ENCODE data around the gene LEFTY2.
"Not testable (repeated sequence)": the region's sequence is repeated elsewhere in the genome, so short reads cannot be mapped to it uniquely, and the experiment has no call there.

The LEFTY2 gene, protein sequence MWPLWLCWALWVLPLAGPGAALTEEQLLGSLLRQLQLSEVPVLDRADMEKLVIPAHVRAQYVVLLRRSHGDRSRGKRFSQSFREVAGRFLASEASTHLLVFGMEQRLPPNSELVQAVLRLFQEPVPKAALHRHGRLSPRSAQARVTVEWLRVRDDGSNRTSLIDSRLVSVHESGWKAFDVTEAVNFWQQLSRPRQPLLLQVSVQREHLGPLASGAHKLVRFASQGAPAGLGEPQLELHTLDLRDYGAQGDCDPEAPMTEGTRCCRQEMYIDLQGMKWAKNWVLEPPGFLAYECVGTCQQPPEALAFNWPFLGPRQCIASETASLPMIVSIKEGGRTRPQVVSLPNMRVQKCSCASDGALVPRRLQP

DNA sequence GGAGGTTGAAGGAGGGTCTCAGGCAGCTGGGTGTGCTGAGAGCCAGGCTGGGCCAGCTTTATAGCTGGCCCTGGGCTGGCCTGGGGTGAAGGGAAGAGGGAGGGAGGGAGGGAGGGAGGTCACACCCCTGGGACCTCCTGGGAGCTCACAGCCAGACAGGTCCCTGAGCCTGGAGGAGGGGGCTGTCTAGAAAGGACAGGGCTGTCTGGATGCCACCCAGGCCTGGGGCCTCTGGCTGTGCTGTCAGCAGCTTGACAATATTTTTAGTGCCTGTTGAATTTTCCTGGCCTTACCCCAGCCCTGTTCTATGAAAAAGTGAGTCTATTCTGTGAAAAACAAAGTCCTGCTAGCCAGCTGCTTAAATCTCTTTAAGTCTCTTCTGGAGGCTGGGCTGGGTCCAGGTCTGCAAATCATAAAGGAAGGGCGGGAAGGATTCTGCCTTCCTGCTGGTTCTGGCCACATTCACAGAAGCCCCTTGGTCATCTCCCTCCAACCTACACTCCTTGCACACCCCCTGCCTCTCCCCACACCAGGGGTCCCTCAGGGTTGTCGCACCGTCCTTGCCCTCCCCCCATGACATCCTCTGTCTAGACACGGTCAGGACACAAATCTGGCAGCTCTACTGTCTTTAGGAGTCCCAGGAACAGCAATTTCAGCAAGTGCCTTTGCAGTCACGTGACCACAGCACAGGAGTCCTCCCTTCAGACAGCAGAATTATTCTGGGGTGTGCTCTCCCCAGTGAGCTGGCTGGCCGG is at the start of gene LEFTY2:
TSS of gene LEFTY2 (minus strand) at position 34 of the 755 bp plus-strand sequence. CDS start 80 bp downstream, outside the sequence.
- no peak for DNase-seq (ENCODE audit: low spot score)

DNA sequence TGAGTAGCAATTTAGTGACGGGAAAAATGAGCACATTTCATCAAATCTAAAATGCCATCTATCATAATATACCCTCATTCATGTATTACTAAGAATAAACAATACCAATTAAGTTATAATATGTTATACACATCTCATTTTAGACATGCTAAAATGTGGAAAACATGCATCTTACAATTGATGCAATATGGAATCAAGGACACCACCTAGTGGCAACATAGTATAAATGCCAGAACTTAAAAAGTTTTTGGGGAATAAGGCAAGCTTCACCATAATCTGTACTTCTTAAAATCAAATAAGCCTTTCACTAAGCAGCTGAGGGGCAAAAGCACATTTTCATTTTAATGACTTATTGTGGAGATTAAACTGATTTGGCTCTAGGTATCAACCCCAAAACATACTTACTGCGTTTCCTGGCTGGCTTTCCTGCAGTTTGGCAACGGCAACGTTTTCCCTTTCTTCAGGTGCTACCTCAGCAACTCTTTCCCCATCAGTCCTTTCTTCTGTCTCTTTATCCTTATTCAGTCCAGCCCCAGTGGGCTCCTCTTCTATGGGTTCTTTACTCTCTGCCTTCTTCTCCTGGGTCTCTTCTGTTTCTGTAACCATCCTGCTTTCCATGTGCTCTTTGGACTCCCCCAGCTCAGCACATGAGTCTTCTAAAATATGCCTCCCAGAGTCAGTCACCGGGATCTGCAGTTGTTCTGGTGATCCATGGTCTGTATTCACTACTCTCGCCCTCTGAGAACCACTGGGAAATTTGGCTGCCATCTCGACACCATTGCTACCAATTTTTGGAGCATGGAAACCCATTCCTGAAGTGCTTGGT is 46.7 kb upstream of the LEFTY2 start:
- DNase-seq (ENCODE audit: low spot score): peak; percentile 82

DNA sequence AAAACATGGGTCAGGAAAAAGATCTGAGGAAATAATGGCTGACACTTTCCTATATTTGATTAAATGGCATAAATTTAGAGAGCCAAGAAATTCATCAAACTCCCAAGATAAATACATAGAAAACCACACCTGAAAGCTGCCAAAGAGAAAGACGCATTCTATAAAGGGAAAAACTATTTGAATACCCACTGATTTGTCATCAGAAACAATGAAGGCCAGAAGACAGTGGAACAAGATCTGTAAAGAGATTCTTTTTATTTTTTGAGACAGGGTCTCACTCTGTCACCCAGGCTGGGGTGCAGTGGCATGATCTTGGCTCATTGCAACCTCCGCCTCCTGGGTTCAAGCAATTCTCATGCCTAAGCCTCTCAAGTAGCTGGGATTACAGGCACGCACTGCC is 40.7 kb upstream of the LEFTY2 start:
- no peak for DNase-seq (ENCODE audit: low spot score)

DNA sequence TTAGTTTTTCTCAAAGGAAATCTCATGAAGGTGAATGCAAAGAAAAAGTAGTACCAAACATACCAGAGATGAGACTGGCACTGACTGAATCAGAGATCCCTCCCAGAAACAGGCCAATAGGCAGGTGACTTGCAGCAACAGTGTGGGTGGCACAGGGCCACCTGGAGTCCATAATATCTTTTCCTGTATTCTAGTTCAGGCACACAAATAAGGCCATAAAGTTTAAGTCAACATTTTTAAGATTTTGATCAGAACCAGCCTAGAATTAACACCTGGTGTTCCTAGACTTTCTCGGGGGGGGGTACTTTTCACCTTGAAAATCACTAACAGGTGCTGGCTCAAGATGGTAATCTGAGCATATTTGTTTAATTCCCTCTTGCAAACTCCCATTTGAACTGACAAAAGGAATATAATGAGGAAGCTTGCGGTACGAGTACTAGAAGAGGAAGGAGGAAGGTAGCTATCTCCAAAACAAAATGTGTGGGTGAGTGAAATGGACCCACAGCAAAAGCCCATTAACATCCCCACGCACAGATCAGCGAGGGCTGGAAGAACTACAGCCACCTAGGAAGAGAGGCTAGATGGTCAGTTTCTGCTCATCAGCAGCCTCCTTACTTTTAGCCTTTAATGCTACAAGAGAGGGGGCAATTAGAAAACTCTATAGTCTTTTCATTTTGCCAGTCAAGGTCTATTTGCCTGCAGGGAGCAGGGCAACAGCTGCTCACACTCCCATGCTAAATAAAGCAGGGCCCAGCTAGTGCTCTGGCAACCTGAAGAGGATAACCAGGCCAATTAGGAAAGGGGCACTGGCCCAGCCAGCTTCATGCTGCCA is 39.2 kb upstream of the LEFTY2 start:
- DNase-seq (ENCODE audit: low spot score): no peak

DNA sequence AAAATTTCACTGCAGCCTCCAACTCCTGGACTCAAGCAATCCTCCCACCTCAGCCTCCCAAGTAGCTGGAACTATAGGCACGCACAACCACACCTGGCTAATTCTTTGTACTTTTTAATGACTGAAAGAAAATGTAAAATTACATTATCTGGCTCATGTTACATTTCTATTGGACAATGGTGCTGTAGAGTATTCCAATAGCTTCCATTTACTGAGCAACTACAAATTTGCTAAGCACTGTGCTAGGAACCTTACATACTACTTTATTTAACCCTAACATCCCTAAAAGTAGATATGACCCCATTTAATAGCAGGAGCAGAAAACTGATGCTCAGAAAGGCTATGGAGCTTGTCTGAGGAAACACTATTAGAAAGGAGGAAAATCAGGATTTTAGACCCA is 38.4 kb upstream of the LEFTY2 start:
- DNase-seq (ENCODE audit: low spot score): no peak

DNA sequence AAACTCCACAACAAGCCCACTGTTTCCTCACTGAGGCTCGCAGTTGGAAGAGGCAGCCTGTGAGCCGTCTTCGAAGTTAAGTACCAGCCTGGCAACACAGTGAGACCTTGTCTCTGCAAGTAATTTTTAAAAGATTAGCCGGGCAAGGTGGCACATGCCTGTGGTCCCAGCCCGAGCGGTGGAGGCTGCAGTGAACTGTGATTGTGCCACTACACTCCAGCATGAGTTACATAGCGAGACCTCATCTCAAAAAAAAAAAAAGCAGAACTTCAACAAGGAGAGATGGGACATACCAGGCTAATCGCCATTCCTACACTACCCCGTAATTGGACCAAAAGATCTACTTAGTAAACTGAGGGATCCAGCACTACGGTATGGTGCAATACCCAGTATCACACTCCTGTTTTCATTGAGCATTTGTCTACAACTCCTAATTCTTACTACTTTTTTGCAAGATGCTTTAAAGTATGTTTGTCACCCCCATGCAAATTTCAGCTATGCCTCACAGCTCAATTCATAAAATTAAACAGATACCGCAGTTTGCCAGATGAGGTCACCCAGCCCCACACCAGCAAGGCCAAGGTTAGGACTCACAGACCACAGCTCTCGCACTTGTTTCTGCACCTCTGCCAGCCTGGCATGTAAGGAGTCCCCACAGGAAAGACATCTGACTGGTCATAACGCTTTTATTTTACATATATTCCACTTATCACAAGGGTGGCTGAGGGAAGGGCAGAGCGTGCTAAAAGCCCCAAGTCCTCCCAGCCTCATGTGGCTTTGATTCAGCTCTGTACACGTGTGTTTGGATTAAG is 37.1 kb upstream of the LEFTY2 start:
- no peak for DNase-seq (ENCODE audit: low spot score)

DNA sequence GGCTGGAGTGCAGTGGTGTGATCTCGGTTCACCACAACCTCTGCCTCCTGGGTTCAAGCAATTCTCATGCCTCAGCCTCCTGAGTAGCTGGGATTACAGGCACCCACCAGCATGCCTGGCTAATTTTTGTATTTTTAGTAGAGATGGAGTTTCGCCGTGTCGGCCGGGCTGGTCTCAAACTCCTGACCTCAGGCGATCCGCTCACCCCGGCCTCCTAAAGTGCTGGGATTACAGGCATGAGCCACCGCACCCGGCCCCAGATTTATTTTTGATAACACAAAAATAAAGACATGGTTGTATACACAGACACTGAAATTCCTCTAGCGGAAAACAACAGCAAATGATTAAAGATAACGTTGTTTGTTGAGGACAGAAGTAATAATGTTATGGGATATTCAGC is 34.1 kb upstream of the LEFTY2 start:
- DNase-seq (ENCODE audit: low spot score): not testable (repeated sequence)

DNA sequence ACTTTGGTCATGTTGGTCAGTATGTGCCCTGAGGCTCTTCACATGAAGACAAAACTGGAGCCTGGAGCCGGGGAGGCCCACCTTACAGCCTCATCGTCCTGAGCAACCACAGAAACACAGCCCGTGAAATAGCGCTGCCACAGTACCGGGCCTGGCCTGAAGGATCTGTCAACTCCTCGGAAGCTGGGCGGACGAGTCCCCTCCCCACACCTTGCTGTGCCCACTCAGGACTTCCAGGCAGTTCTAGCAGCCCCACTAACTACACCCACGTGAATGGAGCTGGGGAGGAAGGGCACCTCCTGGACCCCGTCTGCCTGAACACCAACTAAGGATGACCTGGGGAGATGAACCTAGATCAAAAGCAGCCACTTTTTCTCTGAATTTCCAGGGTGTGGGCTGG is 33.4 kb upstream of the LEFTY2 start:
- no peak for DNase-seq (ENCODE audit: low spot score)

DNA sequence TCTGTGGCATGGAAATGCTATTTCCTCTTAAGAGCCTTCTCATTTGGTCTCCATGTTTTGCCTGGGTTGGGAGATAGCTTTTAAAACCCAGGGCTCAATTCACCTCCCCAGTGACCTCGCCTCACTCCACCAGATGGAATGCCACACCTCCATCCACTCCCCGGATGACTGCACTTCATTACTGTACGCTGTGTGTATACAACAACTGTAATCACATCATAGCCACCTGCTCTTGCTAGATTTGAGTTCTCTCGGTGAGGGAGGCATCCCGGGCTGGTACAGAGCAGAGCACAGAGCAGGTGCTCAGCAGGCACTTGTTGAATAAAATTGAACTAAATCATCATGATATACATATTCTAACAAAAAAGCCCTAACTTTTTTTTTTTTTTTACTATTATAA is 32.1 kb upstream of the LEFTY2 start:
- DNase-seq (ENCODE audit: low spot score): peak; percentile 64

DNA sequence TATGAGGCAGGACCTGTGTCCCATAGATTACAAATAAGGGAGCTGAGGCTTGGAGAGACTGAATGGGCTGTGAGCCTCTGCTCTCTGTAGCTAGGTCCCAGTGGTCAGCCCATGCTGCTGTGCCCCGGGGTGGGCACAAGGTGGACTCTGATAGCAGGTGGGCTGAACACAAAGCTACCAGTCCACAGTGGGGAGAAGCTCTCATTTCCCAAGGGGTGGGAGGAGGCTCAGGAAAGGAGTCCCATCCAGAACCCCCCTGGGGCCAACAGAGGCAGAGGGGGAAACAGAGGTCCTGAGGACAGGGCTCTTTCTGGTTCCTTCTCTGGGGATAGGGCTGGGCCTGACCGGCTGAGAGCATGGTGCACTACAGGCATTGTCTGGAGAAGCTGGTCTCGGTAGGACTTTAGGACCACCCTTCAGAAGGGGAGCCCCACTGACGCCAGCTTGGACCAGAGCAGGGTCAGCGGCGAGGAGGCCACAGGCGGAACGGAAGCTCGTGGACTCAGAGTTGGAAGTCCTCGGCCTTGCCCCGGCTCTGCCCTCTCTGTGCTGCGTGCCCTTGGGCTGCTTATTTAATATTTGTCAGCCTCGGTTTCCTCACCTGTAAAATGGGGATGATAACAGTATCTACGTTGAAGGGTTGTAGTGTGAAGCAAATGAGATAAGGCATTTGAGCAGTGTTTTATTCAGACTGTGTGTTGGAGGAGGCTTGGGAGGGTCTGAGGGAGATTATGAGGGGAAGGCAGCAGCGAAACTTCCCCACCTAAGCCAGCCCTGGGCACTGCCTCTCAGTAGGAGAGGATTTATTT is 31.5 kb upstream of the LEFTY2 start:
- no peak for DNase-seq (ENCODE audit: low spot score)

DNA sequence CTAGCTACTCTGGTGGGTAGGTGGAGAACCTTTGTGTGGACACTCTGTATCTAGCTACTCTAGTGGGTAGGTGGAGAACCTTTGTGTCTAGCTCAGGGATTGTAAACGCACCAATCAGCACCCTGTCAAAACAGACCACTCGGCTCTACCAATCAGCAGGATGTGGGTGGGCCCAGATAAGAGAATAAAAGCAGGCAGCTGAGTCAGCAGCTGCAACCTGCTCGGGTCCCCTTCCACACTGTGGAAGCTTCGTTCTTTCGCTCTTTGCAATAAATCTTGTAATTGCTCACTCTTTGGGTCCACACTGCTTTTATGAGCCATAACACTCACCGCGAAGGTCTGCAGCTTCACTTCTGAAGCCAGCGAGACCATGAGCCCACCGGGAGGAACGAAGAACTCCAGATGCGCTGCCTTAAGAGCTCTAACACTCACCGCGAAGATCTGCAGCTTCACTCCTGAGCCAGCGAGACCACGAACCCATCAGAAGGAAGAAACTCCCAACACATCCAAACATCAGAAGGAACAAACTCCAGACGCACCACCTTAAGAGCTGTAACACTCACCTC is 29.7 kb upstream of the LEFTY2 start:
- not testable (repeated sequence) for DNase-seq (ENCODE audit: low spot score)

DNA sequence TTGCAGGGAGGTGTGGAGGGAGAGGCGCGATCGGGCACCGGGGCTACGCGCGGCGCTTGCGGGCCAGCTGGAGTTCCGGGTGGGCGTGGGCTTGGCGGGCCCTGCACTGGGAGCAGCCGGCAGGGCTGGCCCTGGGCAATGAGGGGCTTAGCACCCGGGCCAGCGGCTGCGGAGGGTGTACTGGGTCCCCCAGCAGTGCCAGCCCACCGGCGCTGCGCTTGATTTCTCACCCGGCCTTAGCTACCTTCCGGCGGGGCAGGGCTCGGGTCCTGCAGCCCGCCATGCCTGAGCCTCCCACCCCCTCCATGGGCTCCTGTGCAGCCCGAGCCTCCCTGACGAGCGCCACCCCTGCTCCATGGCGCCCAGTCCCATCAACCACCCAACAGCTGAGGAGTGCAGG is 28.7 kb upstream of the LEFTY2 start:
- DNase-seq (ENCODE audit: low spot score): not testable (repeated sequence)

DNA sequence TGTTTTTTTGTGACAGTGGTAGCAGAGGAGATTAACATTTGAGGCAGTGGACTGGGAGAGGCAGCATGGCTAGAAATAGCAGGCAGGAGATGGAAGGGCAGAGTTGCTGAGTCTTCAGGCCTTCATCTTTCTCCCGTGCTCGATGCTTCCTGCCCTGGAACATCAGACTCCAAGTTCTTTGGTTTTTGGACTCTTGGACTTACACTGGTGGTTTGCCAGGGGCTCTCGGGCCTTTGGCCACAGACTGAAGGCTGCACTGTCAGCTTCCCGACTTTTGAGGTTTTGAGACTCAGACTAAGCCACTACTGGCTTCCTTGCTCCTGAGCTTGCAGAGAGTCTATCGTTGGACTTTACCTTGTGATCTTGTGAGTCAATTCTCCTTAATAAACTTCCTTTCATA is 24.2 kb upstream of the LEFTY2 start:
- DNase-seq (ENCODE audit: low spot score): no peak

DNA sequence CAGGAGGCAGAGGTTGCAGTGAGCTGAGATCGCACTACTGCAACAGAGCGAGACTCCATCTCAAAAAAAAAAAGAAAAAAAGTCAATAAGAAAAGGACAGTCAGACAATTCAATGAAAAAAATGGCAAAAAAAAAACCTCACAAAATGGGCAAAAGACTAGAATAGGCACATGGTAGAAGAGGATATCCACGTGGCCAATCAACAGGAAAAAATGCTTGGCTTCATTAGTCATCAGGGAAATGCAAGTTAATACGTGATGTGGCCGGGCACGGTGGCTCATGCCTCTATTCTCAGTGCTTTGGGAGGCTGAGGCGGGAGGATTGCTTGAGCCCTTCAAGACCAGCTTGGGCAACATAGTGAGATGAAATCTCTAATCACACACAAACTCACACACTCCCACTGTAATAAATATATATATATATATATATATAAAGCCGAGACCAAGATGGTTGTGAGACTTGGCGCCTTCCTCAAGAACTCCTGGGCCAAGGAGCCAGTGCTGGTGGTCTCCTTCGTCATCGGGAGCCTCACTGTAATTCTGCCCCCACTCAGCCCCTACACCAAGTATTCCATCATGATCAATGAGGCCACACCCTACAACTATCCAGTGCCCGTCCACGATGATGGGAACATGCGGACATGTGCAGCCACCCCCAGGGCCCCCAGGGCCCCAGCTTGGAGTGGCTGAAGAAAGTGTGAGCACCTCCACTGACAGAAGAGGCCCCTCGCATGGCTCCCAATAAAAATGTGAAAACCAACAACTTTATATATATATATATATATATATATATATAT is 22.9 kb upstream of the LEFTY2 start:
- no peak for DNase-seq (ENCODE audit: low spot score)

DNA sequence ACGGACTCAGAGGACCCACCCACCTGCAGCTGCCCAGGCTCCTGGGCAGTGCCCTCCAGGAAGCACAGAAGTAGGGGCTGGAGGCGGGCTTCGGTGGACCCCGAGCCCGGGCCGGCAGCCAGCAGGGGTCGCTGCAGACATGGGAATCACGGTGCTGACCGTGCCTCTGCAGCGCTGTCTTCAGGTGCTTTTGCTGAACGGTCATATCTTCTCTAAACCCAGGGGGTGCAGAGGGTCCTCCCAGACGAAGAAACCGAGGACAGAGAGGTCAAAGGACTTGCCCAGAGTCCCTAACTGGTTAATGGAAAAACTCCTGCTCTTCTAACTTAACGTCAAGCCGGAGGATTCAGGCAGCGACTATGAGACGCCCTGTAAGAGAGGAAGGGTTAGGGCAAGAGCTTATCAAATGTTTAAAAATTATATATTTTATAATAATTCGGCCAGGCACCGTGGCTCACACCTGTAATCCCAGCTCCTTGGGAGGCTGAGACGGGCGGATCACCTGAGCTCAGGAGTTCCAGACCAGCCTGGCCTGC is 21.5 kb upstream of the LEFTY2 start:
- peak; percentile 70 for DNase-seq (ENCODE audit: low spot score)

DNA sequence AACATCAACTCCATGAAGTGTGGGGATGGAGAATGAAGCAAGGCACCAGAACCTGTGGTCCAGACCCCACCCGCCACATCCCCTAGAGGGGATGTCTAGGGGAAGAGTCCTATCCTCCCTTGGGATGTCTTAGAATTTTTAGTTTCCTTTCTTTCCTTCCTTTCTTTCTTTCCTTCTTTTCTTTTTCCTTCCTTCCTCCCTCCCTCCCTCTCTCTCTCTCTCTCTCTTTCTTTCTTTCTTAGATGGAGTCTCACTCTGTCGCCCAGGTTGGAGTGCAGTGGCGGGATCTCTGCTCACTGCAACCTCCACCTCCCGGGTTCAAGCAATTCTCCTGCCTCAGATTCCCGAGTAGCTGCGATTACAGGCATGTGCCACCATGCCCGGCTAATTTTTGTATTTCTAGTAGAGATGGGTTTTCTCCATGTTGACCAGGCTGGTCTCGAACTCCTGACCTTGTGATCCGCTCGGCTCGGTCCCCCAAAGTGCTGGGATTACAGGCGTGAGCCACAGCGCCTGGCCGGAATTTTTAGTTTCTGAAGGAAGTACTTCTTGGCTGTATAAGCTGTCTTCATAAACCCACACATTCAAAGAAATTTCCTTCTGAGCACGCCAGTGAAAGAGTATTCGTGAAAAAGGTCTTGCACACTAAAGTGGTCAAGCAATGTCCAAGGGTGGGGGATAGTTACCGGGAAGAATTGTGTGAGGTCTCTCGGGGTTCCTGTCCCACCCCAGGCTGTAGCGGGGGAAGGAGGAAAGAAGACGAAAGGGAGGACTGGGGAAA is 20.8 kb upstream of the LEFTY2 start:
- no peak for DNase-seq (ENCODE audit: low spot score)

DNA sequence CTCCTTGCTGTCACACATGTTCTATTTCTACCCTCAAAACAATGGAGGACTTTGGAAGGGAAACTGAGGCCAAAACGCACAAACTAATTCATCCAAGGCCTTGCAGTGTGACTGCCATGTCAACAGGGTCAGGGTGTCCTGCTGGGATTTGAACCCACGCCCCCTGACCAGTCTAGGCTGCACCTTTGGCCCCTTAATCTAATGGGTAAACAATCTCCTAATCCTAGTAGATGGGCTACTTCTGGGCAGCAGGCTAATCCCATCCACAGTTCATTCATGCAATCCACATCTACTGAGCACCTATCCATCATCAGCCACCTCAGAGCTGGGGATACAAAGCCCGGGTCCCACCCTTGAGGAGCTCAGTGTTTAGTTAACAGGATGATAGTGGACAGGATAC is 17.0 kb upstream of the LEFTY2 start:
- no peak for DNase-seq (ENCODE audit: low spot score)

DNA sequence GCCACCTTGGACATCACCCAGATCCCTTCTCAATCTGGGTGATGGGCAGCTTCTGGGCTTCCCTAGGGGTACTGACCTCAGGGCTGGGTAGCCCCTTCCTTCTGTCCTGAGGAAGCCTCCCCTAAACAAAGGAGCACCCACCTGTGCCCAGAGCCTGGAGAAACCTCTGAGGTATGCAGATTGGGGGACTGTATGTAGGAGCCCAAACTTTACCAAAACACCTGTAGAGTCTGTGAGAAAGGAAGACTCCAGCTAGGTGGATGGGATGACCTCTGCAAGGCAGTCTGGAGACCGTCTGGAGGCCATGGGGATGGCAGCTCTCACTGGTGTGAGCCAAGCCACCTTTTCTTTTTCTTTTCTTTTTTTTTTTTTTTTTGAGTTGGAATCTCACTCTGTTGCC is 13.7 kb upstream of the LEFTY2 start:
- DNase-seq (ENCODE audit: low spot score): no peak
